Measurements from ENCODE around the gene REL.

The REL gene

DNA sequence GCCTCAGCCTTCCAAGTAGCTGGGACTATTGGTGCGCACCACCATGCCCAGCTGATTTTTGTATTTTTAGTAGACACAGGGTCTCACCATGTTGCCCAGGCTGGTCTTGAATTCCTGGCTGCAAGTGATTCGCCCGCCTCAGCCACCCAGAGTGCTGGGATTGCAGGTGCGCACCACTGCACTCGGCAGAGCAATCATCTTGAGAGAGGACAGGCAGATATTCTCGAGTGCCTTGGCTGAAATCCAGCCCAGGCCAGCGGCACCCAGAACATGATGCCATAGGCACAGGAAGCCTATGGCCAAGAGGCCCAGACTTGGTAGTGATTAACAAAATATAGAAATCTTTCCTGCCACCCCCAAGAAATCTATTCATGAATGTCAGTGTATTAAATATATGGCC is 78.1 kb downstream of the REL start:
- H3K27me3 ChIP-seq (ENCODE audit: control insufficient read depth, insufficient read depth, low read length, poor library complexity, severe bottlenecking): no peaks in the 10 kb centered on the region
- no peaks in the 10 kb centered on the region for H3K4me1 ChIP-seq (ENCODE audit: control insufficient read depth, insufficient read depth, low read length)
- WGBS, 2 experiments: 93 to 94% methylated on average over 7 of the region's 7 CpGs
- no peaks in the 10 kb centered on the region for H3K36me3 ChIP-seq (ENCODE audit: control insufficient read depth, insufficient read depth, low read length)
- no peaks in the 10 kb centered on the region for H3K9me3 ChIP-seq (ENCODE audit: control insufficient read depth, low read length)
- no peak overlapping the region for H3K4me3 ChIP-seq (ENCODE audit: insufficient read depth, low read depth, low read length)
- H3K27ac ChIP-seq (ENCODE audit: insufficient read depth, low read depth, low read length, poor library complexity, severe bottlenecking): no peak overlapping the region

DNA sequence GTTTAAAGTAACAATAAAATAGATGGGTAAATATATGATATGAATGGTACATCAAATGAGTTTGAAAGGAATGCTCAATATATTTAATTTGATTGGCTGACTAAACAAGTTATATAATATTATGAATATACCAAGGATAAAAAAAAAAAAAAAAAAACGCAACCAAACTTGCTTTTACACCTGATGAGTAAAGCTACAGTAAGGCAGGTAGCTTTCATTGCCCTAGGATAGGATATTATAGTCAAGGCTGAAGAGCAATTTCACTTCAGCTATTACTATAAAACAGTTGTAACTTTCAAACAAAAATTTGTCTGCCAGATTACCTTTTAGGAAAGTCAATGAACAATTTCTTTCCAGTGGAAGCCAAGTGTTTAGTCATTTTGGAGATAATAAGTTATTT is 79.3 kb downstream of the REL start:
- no peaks in the 10 kb centered on the region for H3K36me3 ChIP-seq (ENCODE audit: control insufficient read depth, insufficient read depth, low read length)
- H3K4me1 ChIP-seq (ENCODE audit: control insufficient read depth, insufficient read depth, low read length): no peaks in the 10 kb centered on the region
- H3K27ac ChIP-seq (ENCODE audit: insufficient read depth, low read depth, low read length, poor library complexity, severe bottlenecking): no peak overlapping the region
- H3K27me3 ChIP-seq (ENCODE audit: control insufficient read depth, insufficient read depth, low read length, poor library complexity, severe bottlenecking): no peaks in the 10 kb centered on the region
- no peaks in the 10 kb centered on the region for H3K9me3 ChIP-seq (ENCODE audit: control insufficient read depth, low read length)
- H3K4me3 ChIP-seq (ENCODE audit: insufficient read depth, low read depth, low read length): no peak overlapping the region
- no CpG with 5 or more reads among the region's 1 CpG for WGBS, 2 experiments

GRCh38 chr2:60961457-60961856 is 80.1 kb downstream of the REL start:
- Histone ChIP-seq H3K9me3 (ENCODE audit: control insufficient read depth, low read length) (no peaks in the 10 kb centered on the region), H3K4me3 (ENCODE audit: insufficient read depth, low read depth, low read length) (no peak overlapping the region), H3K4me1 (ENCODE audit: control insufficient read depth, insufficient read depth, low read length) (no peaks in the 10 kb centered on the region), H3K27me3 (ENCODE audit: control insufficient read depth, insufficient read depth, low read length, poor library complexity, severe bottlenecking) (no peaks in the 10 kb centered on the region), H3K36me3 (ENCODE audit: control insufficient read depth, insufficient read depth, low read length) (no peaks in the 10 kb centered on the region), H3K27ac (ENCODE audit: insufficient read depth, low read depth, low read length, poor library complexity, severe bottlenecking) (no peak overlapping the region)
- 90 to 92% methylated on average over 4 of the region's 4 CpGs for WGBS, 2 experiments

GRCh38 chr2:60962528-60962927 is 81.2 kb downstream of the REL start:
- WGBS, 2 experiments: 82 to 93% methylated on average over 2 of the region's 2 CpGs
- Histone ChIP-seq H3K4me1 (ENCODE audit: control insufficient read depth, insufficient read depth, low read length) (no peaks in the 10 kb centered on the region), H3K27me3 (ENCODE audit: control insufficient read depth, insufficient read depth, low read length, poor library complexity, severe bottlenecking) (no peaks in the 10 kb centered on the region), H3K9me3 (ENCODE audit: control insufficient read depth, low read length) (no peaks in the 10 kb centered on the region), H3K4me3 (ENCODE audit: insufficient read depth, low read depth, low read length) (no peak overlapping the region), H3K36me3 (ENCODE audit: control insufficient read depth, insufficient read depth, low read length) (no peaks in the 10 kb centered on the region), H3K27ac (ENCODE audit: insufficient read depth, low read depth, low read length, poor library complexity, severe bottlenecking) (no peak overlapping the region)

- H3K4me3 ChIP-seq (ENCODE audit: insufficient read depth, low read depth, low read length): no peak overlapping the region
- no peaks in the 10 kb centered on the region for H3K9me3 ChIP-seq (ENCODE audit: control insufficient read depth, low read length)
- no peaks in the 10 kb centered on the region for H3K4me1 ChIP-seq (ENCODE audit: control insufficient read depth, insufficient read depth, low read length)
- no peaks in the 10 kb centered on the region for H3K36me3 ChIP-seq (ENCODE audit: control insufficient read depth, insufficient read depth, low read length)
- no peak overlapping the region for H3K27ac ChIP-seq (ENCODE audit: insufficient read depth, low read depth, low read length, poor library complexity, severe bottlenecking)
- H3K27me3 ChIP-seq (ENCODE audit: control insufficient read depth, insufficient read depth, low read length, poor library complexity, severe bottlenecking): no peaks in the 10 kb centered on the region
Observed at GRCh38 chr2:60963190-60963589, 81.8 kb downstream of the REL start.

DNA sequence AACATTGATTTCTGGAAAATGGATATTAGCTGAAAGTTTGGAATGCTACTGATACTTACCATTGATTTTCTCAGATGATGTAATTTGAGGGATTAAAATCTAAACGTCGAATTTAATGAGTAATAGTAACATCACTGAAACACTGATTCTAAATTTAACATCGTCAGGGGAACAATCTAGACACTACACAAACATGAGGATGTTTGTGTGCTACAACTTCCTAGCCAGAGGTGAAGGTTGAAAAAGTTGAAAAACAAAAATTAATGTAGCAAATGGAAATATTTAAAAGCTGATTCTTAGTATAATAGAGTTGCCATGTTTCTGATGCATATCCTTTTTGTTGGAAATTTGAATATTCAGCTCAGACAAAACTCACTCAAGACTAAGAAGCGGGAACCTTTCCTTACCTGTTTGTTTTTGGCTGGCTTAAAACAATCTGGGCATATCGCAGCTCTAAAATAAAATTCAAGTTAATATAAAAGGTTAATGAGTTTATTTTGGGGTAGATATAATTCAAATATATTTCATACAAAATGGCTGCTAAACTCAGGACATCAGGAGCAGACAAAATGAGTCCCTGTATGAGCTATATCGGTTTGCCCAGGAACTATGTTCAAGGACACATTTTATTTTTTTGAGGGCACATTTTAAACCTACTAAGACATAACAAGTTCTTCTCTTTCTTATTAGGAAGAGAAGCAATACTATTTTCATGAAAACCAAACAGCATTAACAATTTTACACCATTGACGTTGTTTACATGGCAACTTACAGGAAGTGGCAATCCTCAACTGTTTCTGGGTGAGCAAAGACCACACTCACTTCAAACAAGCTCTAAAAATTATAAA is 83.5 kb downstream of the REL start:
- no peaks in the 10 kb centered on the region for H3K27me3 ChIP-seq (ENCODE audit: control insufficient read depth, insufficient read depth, low read length, poor library complexity, severe bottlenecking)
- no peak overlapping the region for H3K27ac ChIP-seq (ENCODE audit: insufficient read depth, low read depth, low read length, poor library complexity, severe bottlenecking)
- H3K4me1 ChIP-seq (ENCODE audit: control insufficient read depth, insufficient read depth, low read length): no peaks in the 10 kb centered on the region
- H3K36me3 ChIP-seq (ENCODE audit: control insufficient read depth, insufficient read depth, low read length): no peaks in the 10 kb centered on the region
- H3K4me3 ChIP-seq (ENCODE audit: insufficient read depth, low read depth, low read length): no peak overlapping the region
- no peaks in the 10 kb centered on the region for H3K9me3 ChIP-seq (ENCODE audit: control insufficient read depth, low read length)
- 84 to 92% methylated on average over 6 of the region's 7 CpGs for WGBS, 2 experiments

DNA sequence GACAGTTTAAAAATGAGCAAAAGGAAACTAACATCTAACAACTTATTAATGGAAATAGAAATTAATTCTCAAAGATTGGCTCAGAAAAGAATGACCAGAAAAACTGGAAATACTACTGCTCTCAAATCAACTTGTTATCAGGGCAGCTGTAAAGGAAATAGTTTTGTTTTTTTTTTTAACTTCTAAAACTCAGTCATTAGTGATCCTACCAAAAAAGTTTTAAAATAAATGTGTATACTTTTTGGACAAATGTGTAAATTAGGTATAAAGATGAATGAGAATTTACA is 84.1 kb downstream of the REL start:
- no peak overlapping the region for H3K27ac ChIP-seq (ENCODE audit: insufficient read depth, low read depth, low read length, poor library complexity, severe bottlenecking)
- H3K9me3 ChIP-seq (ENCODE audit: control insufficient read depth, low read length): no peaks in the 10 kb centered on the region
- no peak overlapping the region for H3K4me3 ChIP-seq (ENCODE audit: insufficient read depth, low read depth, low read length)
- no peaks in the 10 kb centered on the region for H3K36me3 ChIP-seq (ENCODE audit: control insufficient read depth, insufficient read depth, low read length)
- no peaks in the 10 kb centered on the region for H3K27me3 ChIP-seq (ENCODE audit: control insufficient read depth, insufficient read depth, low read length, poor library complexity, severe bottlenecking)
- H3K4me1 ChIP-seq (ENCODE audit: control insufficient read depth, insufficient read depth, low read length): no peaks in the 10 kb centered on the region

DNA sequence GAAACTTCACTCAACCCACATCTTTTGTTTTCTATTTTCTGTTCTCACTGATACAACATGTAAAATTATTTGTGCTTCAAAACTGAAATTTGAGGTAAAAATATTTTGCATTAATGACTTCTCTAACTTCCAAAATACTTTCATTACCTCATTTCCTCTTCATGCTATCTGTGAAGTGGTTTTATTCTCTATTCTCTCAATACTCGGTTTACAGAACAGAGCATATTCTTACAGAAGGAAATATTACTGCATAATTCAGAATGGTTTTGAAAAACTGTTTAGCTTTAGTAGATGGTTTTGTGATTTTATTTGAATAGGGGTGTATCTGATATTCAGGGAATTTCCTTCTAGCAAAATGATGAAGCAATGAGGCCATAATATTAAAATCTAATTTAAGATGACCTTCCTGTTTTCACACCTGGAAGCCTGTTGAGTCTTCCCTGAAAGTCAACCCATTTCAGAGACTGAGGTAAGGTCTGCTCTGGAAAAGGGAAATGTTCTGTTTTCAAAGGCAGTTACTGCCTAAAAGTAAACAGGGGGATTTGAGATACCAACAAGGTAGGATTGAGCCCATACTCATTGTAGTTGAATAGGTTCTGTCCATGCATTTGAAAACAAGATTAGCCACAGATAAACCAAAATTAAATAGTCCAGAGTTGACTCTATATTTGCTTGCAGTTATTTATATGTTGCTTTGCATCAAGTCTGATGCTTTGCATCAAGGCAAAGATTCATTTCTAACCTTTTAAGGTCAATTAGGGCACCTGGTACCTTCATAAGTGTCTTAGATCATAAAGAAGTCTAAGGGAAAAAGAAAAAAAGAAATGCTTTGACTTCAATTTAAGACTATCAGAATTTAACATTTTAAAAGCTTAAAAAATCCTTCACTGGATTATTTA is 85.4 kb downstream of the REL start:
- H3K36me3 ChIP-seq (ENCODE audit: control insufficient read depth, insufficient read depth, low read length): no peaks in the 10 kb centered on the region
- WGBS, 2 experiments: no CpG with 5 or more reads among the region's 1 CpG
- H3K4me3 ChIP-seq (ENCODE audit: insufficient read depth, low read depth, low read length): no peak overlapping the region

GRCh38 chr2:60972889-60973656 is 91.7 kb downstream of the REL start:
- Histone ChIP-seq H3K4me1 (ENCODE audit: control insufficient read depth, insufficient read depth, low read length) (no peaks in the 10 kb centered on the region), H3K27me3 (ENCODE audit: control insufficient read depth, insufficient read depth, low read length, poor library complexity, severe bottlenecking) (no peaks in the 10 kb centered on the region), H3K36me3 (ENCODE audit: control insufficient read depth, insufficient read depth, low read length) (no peaks in the 10 kb centered on the region), H3K9me3 (ENCODE audit: control insufficient read depth, low read length) (no peaks in the 10 kb centered on the region), H3K27ac (ENCODE audit: insufficient read depth, low read depth, low read length, poor library complexity, severe bottlenecking) (no peak overlapping the region), H3K4me3 (ENCODE audit: insufficient read depth, low read depth, low read length) (no peak overlapping the region)
- WGBS, 2 experiments: 94 to 95% methylated on average over 32 of the region's 32 CpGs

More for the DNA sequence above, 85.4 kb downstream of the REL start:
- Histone ChIP-seq H3K27ac (ENCODE audit: insufficient read depth, low read depth, low read length, poor library complexity, severe bottlenecking) (no peak overlapping the region), H3K27me3 (ENCODE audit: control insufficient read depth, insufficient read depth, low read length, poor library complexity, severe bottlenecking) (no peaks in the 10 kb centered on the region), H3K9me3 (ENCODE audit: control insufficient read depth, low read length) (no peaks in the 10 kb centered on the region), H3K4me1 (ENCODE audit: control insufficient read depth, insufficient read depth, low read length) (no peaks in the 10 kb centered on the region)

DNA sequence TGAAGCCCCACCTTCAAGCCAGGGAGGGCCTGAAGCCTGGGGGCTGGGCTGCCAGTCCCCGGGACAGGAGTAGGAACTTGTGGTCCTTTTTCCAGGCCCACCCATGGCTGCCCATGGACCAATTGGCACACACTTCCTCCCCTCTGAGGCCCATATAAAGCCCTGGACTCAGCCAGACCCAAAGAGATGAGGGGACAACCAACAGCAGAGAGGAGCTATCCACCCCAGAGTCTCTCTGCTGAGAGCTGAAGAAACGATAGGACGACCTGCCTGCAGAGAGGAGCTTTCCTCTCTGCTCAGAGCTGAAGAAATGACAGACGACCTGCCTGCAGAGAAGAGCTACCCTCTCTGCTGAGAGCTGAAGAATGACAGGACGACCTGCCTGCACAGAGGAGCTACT is 92.3 kb downstream of the REL start:
- Histone ChIP-seq H3K27me3 (ENCODE audit: control insufficient read depth, insufficient read depth, low read length, poor library complexity, severe bottlenecking) (no peaks in the 10 kb centered on the region), H3K4me3 (ENCODE audit: insufficient read depth, low read depth, low read length) (no peak overlapping the region), H3K4me1 (ENCODE audit: control insufficient read depth, insufficient read depth, low read length) (no peaks in the 10 kb centered on the region), H3K36me3 (ENCODE audit: control insufficient read depth, insufficient read depth, low read length) (no peaks in the 10 kb centered on the region), H3K27ac (ENCODE audit: insufficient read depth, low read depth, low read length, poor library complexity, severe bottlenecking) (no peak overlapping the region), H3K9me3 (ENCODE audit: control insufficient read depth, low read length) (no peaks in the 10 kb centered on the region)
- 80 to 82% methylated on average over 5 of the region's 5 CpGs for whole genome bisulfite sequencing, 2 experiments
